Astrocyte (in vitro differentiated cells and primary cell): ENCODE measurements around the gene WNT7A.

Experiments
- CTCF ChIP-seq: IDR thresholded peaks from 2 replicates; pipeline ENCODE4 v1.5.1; 2011; ENCODE audit warnings: low read depth, mild to moderate bottlenecking, inconsistent platforms, low read length, moderate library complexity; ENCODE audit not compliant: insufficient read depth
- EZH2 ChIP-seq: IDR thresholded peaks from 2 replicates; pipeline ENCODE4 v1.6.1; 2012; ENCODE audit warnings: mild to moderate bottlenecking, low read length, inconsistent platforms; ENCODE audit not compliant: insufficient read depth

- no peak for TF ChIP-seq CTCF
- no peak for TF ChIP-seq EZH2
These were observed 34.1 kb downstream of the WNT7A start for GRCh38 chr3:13845806-13846205.
